Upper lobe of left lung (tissue), 6 donors: Measurements from ENCODE around the gene RFXANK. TPM values are rescaled to one million over a fixed set of nuclear protein-coding genes. Genes with fewer than 3 reads are reported as not detected.

Source experiments
- ATAC-seq, 2 donors: fragments of 200-7000 bp; cut with Tn5 transposase; one replicate each; pipeline ENCODE4 v1.9.1; 2022; ENCODE audit warnings: mild to moderate bottlenecking in 2 of 2, moderate library complexity in 2 of 2; ENCODE audit not compliant: low FRiP score in 2 of 2
- DNase-seq, 2 donors: peaks; one replicate each; pipeline ENCODE4 v3.0.0-alpha.2; 2019 to 2020
- H3K27ac ChIP-seq, 4 donors: fragments of 200-600 bp; sonication (generic); one replicate each; pipeline ENCODE4 v1.5.1; 2016 to 2019
- H3K27me3 ChIP-seq, 4 donors: fragments of 200-600 bp; sonication (generic); one replicate each; pipeline ENCODE4 v1.5.1; 2017 to 2019
- H3K36me3 ChIP-seq, 4 donors: fragments of 200-600 bp; sonication (generic); one replicate each; pipeline ENCODE4 v1.5.1; 2016 to 2019
- H3K4me1 ChIP-seq, 4 donors: fragments of 200-600 bp; sonication (generic); one replicate each; pipeline ENCODE4 v1.5.1; 2018 to 2019
- H3K4me3 ChIP-seq, 4 donors: fragments of 200-600 bp; sonication (generic); one replicate each; pipeline ENCODE4 v1.5.1; 2017 to 2019; ENCODE audit warnings: mild to moderate bottlenecking in 2 of 4, moderate library complexity in 1 of 4
- H3K9me3 ChIP-seq, 4 donors: fragments of 200-600 bp; sonication (generic); one replicate each; pipeline ENCODE4 v1.5.1; 2018 to 2019
- EP300 ChIP-seq, 4 donors: sonication (generic); formaldehyde crosslinking; IDR thresholded peaks; one replicate each; pipeline ENCODE4 v1.5.1; 2017; ENCODE audit warnings: antibody characterized with exemption in 4 of 4, control low read depth in 2 of 4
- POLR2A ChIP-seq, 4 donors: fragments of 450-650 bp; IDR thresholded peaks; one replicate each; pipeline ENCODE4 v1.5.1; 2016 to 2017; ENCODE audit warnings: antibody characterized with exemption in 4 of 4, mild to moderate bottlenecking in 2 of 4
- POLR2AphosphoS5 ChIP-seq, 2 donors: sonication (generic); formaldehyde crosslinking; IDR thresholded peaks; one replicate each; pipeline ENCODE4 v1.5.1; 2017; ENCODE audit warnings: antibody characterized with exemption in 2 of 2
- WGBS, 2 donors: methylation state at CpG; one replicate each; pipeline ENCODE4 v1.1.5; 2017 to 2018; 5-methylcytosine and 5-hydroxymethylcytosine counted together
- total RNA-seq, 6 donors: library from RNA; depleted of rRNA in 4 of 6; stranded (reverse); fragments of >200 nt in 4 of 6; gene quantifications; one replicate each; pipeline versions ENCODE4 v1.1.0 to v1.2.1, GENCODE V29; 2016 to 2021
- TF ChIP-seq, protein P1 (sequence below), 6 experiments: fragments of 450-650 bp in 4 of 6; fragments of 200-600 bp in 2 of 6; sonication (generic) in 2 of 6; IDR thresholded peaks; one replicate each; pipeline ENCODE4 v1.5.1; 2016 to 2019; ENCODE audit warnings: antibody characterized with exemption in 6 of 6
- donor health status: DM: no; HTN: no; CAD: no; lungs with moderate emphysema.
- donor health status: DM: no; HTN: yes; CAD: no; lungs with severe emphysema.

RFXANK gene
- total RNA-seq, 6 donors from 2014 or later = 39.1 to 79.7 (median 67.3) TPM

DNA sequence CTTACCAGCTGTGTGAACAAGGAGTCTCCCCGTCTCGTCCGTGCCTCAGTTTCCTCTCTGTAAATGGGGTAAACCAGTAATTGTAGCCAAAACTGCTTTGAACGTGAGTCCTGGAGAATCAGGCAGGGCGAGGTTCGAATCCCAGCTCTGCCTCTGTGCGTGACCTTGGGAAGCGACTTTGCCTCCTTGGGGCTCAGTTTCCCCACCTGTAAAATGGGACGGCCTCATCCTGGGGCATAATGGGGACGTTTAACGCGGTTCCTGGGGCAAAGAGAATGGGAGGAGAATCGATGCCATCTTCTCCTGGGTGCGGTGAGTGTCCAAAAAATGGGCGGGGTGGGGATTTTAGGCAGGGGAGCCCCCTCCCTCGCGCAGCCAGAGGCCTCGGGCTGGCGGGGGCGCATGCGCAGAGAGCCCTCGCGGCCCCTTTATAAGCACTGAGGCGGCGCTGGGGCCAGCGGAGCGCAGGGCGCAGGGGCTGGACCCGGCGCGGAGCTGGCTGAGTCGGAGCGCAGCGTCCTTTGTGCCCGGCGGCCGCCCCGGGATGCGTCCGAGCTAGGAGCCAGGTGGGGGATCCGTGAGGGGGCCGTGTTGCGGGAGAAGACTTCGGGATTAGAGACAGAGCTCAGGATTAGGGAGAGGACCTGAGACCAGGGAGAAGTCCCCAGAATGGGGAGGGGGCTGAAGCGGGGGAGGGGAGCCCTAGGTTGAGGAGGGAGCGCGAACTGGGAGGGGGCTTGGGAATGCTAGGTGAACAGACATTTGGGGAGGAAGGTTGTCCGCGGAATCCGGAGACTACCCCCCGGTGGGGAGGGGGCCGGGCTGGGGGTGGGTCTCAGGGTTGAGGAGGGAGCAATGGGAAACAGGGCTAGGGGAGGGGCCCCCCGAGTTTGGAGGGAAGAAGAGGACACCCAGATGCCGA is 19.7 kb downstream of the RFXANK start, which contains the start of gene NCAN:
Gene NCAN (plus strand): TSS at position 460 of the 922 bp plus-strand sequence. CDS start 4,996 bp downstream, outside the sequence.
- TF ChIP-seq EP300 (IDR thresholded peaks at IDR 0.05) (no peak), POLR2A (IDR thresholded peaks at IDR 0.05) (no peak), POLR2AphosphoS5 (IDR thresholded peaks at IDR 0.05) (no peak)
- TF ChIP-seq, protein P1, sequence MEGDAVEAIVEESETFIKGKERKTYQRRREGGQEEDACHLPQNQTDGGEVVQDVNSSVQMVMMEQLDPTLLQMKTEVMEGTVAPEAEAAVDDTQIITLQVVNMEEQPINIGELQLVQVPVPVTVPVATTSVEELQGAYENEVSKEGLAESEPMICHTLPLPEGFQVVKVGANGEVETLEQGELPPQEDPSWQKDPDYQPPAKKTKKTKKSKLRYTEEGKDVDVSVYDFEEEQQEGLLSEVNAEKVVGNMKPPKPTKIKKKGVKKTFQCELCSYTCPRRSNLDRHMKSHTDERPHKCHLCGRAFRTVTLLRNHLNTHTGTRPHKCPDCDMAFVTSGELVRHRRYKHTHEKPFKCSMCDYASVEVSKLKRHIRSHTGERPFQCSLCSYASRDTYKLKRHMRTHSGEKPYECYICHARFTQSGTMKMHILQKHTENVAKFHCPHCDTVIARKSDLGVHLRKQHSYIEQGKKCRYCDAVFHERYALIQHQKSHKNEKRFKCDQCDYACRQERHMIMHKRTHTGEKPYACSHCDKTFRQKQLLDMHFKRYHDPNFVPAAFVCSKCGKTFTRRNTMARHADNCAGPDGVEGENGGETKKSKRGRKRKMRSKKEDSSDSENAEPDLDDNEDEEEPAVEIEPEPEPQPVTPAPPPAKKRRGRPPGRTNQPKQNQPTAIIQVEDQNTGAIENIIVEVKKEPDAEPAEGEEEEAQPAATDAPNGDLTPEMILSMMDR (IDR thresholded peaks at IDR 0.05) = no peak
- Histone ChIP-seq H3K27me3 (peaks cover 0 to 33% (median 9%) of the 10 kb centered on the region in 4 donors), H3K4me1 (no peaks in the 10 kb centered on the region), H3K36me3 (no peaks in the 10 kb centered on the region), H3K9me3 (no peaks in the 10 kb centered on the region), H3K27ac (no peak within 1 kb of the TSS), H3K4me3 (no peak within 1 kb of the TSS)
- no peak for ATAC-seq
- 9 to 10% methylated on average over 37 to 49 of the region's 54 CpGs for WGBS, 2 donors
- peak in 1 of 2 donors; percentile 78 for DNase-seq

DNA sequence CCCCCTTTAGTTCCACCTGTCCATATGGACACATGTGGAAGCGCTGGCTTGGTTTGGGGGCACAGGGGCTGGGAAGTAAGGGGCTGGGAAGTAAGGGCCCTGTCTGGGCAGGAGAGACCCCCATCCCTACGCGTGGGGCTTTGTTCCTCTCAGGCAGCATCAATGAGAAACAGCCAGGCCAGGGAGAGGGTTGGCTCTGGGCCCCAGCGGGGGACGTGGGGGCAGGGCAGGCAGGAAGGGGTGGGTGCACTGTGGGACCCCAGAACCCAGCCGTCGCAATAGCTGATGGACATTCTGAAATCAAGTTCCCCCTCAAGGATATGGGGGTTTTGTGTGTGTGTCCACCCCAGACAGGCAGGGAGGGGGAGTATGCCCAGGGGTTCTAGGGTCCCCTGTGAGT is 20.9 kb downstream of the RFXANK start:
- 3 to 14% methylated on average over 7 of the region's 7 CpGs for WGBS, 2 donors
- TF ChIP-seq POLR2AphosphoS5 (IDR thresholded peaks at IDR 0.05) (no peak), EP300 (IDR thresholded peaks at IDR 0.05) (no peak)
- TF ChIP-seq, protein P1 (IDR thresholded peaks at IDR 0.05) = no peak
- no peak overlapping the region for H3K27ac ChIP-seq
- H3K9me3 ChIP-seq = no peaks in the 10 kb centered on the region
- no peak for DNase-seq
- no peak for ATAC-seq
- H3K4me1 ChIP-seq = no peaks in the 10 kb centered on the region
- H3K27me3 ChIP-seq = peaks cover 0 to 33% (median 9%) of the 10 kb centered on the region in 4 donors
- no peaks in the 10 kb centered on the region for H3K36me3 ChIP-seq
- H3K4me3 ChIP-seq = no peak overlapping the region

DNA sequence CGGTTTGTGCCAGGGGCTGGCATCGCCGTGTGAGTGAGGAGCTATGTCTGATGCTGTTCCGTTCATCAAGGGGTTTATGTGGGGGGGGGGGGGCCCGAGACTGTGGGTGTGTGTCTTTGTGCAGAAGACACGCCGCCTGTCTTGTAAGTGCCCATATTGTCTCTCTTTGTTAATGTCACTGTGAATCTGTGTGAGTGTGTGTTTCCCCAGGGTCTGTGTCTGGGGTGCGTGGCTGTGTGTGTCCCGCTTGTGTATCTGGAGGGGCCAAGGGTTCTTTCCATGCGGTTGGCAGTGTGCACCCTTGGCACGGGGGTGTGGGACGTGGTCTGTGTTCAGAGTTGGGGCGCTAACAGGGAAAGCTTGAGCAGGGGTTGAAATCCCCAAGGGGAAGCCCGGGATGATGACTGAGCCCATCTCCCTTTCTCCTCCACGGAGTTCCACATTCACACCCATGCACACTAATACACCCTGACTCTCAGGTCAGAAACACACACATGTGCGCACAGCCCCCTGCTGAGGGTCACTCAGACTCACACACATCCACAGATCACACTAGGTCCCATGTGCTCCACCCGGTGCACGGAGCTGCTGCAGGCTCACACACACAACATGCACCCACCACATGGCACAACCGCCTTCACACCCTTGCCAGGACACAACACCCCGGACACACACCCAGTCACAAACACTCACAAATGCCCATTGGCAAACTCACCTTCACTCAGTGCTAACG is 21.5 kb downstream of the RFXANK start:
- no peak overlapping the region for H3K27ac ChIP-seq
- H3K27me3 ChIP-seq = peaks cover 0 to 29% (median 9%) of the 10 kb centered on the region in 4 donors
- H3K36me3 ChIP-seq = no peaks in the 10 kb centered on the region
- ATAC-seq (no peak), DNase-seq (no peak)
- H3K4me1 ChIP-seq = no peaks in the 10 kb centered on the region
- TF ChIP-seq, protein P1 (IDR thresholded peaks at IDR 0.05) = no peak
- no peak for TF ChIP-seq POLR2A (IDR thresholded peaks at IDR 0.05)
- no peak for TF ChIP-seq EP300 (IDR thresholded peaks at IDR 0.05)
- no peak for TF ChIP-seq POLR2AphosphoS5 (IDR thresholded peaks at IDR 0.05)
- no peaks in the 10 kb centered on the region for H3K9me3 ChIP-seq
- no peak overlapping the region for H3K4me3 ChIP-seq
- WGBS, 2 donors = 46 to 51% methylated on average over 17 to 21 of the region's 21 CpGs

DNA sequence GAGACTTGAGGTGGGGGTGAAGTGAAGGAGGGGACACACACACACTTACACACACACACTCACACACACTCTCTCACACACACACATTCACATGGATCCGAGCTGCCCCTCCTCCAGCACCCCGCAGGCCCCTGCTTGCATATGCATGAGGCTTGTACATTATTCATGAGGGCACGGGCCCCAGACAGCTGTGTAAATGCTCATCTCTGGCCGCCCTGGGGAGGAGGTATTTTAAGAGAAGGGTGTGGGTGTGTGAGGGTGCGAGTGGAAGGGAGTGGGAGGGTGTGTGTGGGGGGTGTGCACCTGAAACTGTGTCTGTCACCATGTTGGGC is 22.1 kb downstream of the RFXANK start:
- 4 to 10% methylated on average over 5 of the region's 5 CpGs for WGBS, 2 donors
- no peak for ATAC-seq
- peaks cover 0 to 29% (median 9%) of the 10 kb centered on the region in 4 donors for H3K27me3 ChIP-seq

More for the DNA sequence above, 22.1 kb downstream of the RFXANK start:
- no peaks in the 10 kb centered on the region for H3K36me3 ChIP-seq
- H3K4me1 ChIP-seq = no peaks in the 10 kb centered on the region
- no peak overlapping the region for H3K27ac ChIP-seq
- H3K4me3 ChIP-seq = no peak overlapping the region
- TF ChIP-seq POLR2A (IDR thresholded peaks at IDR 0.05) (no peak), EP300 (IDR thresholded peaks at IDR 0.05) (no peak), POLR2AphosphoS5 (IDR thresholded peaks at IDR 0.05) (no peak)
- TF ChIP-seq, protein P1 (IDR thresholded peaks at IDR 0.05) = no peak
- DNase-seq = no peak
- no peaks in the 10 kb centered on the region for H3K9me3 ChIP-seq
